ENCODE results near the gene MTMR2. TPM values are rescaled to one million over a fixed set of nuclear protein-coding genes. Genes with fewer than 3 reads are reported as not detected.

Gene MTMR2
- total RNA-seq, 1 donor from 2014 or later = 15.0 TPM

GRCh38 chr11:95853862-95854261, 70.0 kb downstream of the MTMR2 start:
- H3K27me3 ChIP-seq (ENCODE audit: control insufficient read depth, insufficient read depth, low read length) = no peaks in the 10 kb centered on the region
- H3K36me3 ChIP-seq (ENCODE audit: control insufficient read depth, insufficient read depth, low read length) = peaks cover 1% of the 10 kb centered on the region
- no peak overlapping the region for H3K4me3 ChIP-seq (ENCODE audit: low read depth, low read length)
- no peak for FAIRE-seq
- TF ChIP-seq CTCF (IDR thresholded peaks at IDR 0.05; ENCODE audit: insufficient read depth, low read length, severe bottlenecking) = no peak
- DNase-seq (ENCODE audit: low read depth) = no peak

GRCh38 chr11:95853138-95853537, 70.8 kb downstream of the MTMR2 start:
- Histone ChIP-seq H3K36me3 (ENCODE audit: control insufficient read depth, insufficient read depth, low read length) (peaks cover 1% of the 10 kb centered on the region), H3K27me3 (ENCODE audit: control insufficient read depth, insufficient read depth, low read length) (no peaks in the 10 kb centered on the region), H3K4me3 (ENCODE audit: low read depth, low read length) (no peak overlapping the region)
- FAIRE-seq = no peak
- no peak for TF ChIP-seq CTCF (IDR thresholded peaks at IDR 0.05; ENCODE audit: insufficient read depth, low read length, severe bottlenecking)
- no peak for DNase-seq (ENCODE audit: low read depth)

GRCh38 chr11:95850137-95850536, 73.8 kb downstream of the MTMR2 start:
- no peak for FAIRE-seq
- H3K36me3 ChIP-seq (ENCODE audit: control insufficient read depth, insufficient read depth, low read length) = peaks cover 1% of the 10 kb centered on the region

GRCh38 chr11:95849087-95849825, 74.7 kb downstream of the MTMR2 start:
- H3K27me3 ChIP-seq (ENCODE audit: control insufficient read depth, insufficient read depth, low read length) = no peaks in the 10 kb centered on the region
- H3K4me3 ChIP-seq (ENCODE audit: low read depth, low read length) = no peak overlapping the region
- peak; percentile 49 for TF ChIP-seq CTCF (IDR thresholded peaks at IDR 0.05; ENCODE audit: insufficient read depth, low read length, severe bottlenecking)
- FAIRE-seq (no peak), DNase-seq (ENCODE audit: low read depth) (peak; percentile 77)
- peaks cover 2% of the 10 kb centered on the region for H3K36me3 ChIP-seq (ENCODE audit: control insufficient read depth, insufficient read depth, low read length)

More at GRCh38 chr11:95850137-95850536, 73.8 kb downstream of the MTMR2 start:
- no peaks in the 10 kb centered on the region for H3K27me3 ChIP-seq (ENCODE audit: control insufficient read depth, insufficient read depth, low read length)
- no peak overlapping the region for H3K4me3 ChIP-seq (ENCODE audit: low read depth, low read length)
- no peak for TF ChIP-seq CTCF (IDR thresholded peaks at IDR 0.05; ENCODE audit: insufficient read depth, low read length, severe bottlenecking)
- peak; percentile 39 for DNase-seq (ENCODE audit: low read depth)

GRCh38 chr11:95845167-95845566, 78.7 kb downstream of the MTMR2 start:
- no peak for TF ChIP-seq CTCF (IDR thresholded peaks at IDR 0.05; ENCODE audit: insufficient read depth, low read length, severe bottlenecking)
- Histone ChIP-seq H3K36me3 (ENCODE audit: control insufficient read depth, insufficient read depth, low read length) (peaks cover 3% of the 10 kb centered on the region), H3K4me3 (ENCODE audit: low read depth, low read length) (no peak overlapping the region), H3K27me3 (ENCODE audit: control insufficient read depth, insufficient read depth, low read length) (no peaks in the 10 kb centered on the region)
- FAIRE-seq (no peak), DNase-seq (ENCODE audit: low read depth) (no peak)
